Measurements from ENCODE around the gene LBHD2. TPM values are rescaled to one million over a fixed set of nuclear protein-coding genes. Genes with fewer than 3 reads are reported as not detected.
A peak's percentile ranks its signal among the peaks of the same experiment; 100 is the strongest.

LBHD2 gene
- total and polyA plus RNA-seq, 10 of the 15 experiments (the other 5 are each of a cell fraction or from before 2014, with no cell fraction given), result not detected

- Histone ChIP-seq H3K9ac (ENCODE audit: control insufficient read depth, insufficient read depth, low read length) (no peak overlapping the region), H3K36me3 (ENCODE audit: control insufficient read depth in 2 of 2, insufficient read depth in 2 of 2, low read length in 1 of 2) (no peaks in the 10 kb centered on the region), H2AFZ (ENCODE audit: control insufficient read depth, low read depth, low read length) (no peak overlapping the region), H3K27me3 (replicated peaks in 1 of 2; ENCODE audit: control insufficient read depth in 2 of 2, insufficient read depth in 2 of 2, low read length in 1 of 2) (peaks cover 5 to 11% of the 10 kb centered on the region in 2 experiments; a peak in 2 of 4 replicates), H3K4me1 (ENCODE audit: control insufficient read depth, insufficient read depth, low read length) (peaks cover 37% of the 10 kb centered on the region), H3K4me2 (ENCODE audit: control insufficient read depth, insufficient read depth) (peak overlapping the region; percentile 42; the same call in 1 of the 2 replicates), H4K20me1 (ENCODE audit: control insufficient read depth, insufficient read depth) (no peaks in the 10 kb centered on the region), H3K79me2 (ENCODE audit: control insufficient read depth, insufficient read depth, low read length) (no peaks in the 10 kb centered on the region), H3K27ac (ENCODE audit: control insufficient read depth, insufficient read depth) (no peak overlapping the region), H3K9me3 (replicated peaks; ENCODE audit: control insufficient read depth, insufficient read depth, low read length) (no peaks in the 10 kb centered on the region), H3K4me3 (no peak overlapping the region)
- ATAC-seq, result no peak
- ChIA-PET SMC1A (ENCODE audit: uncharacterized antibody, unreplicated experiment) (interaction anchor here (1.7 to 4.6 kb wide), 5 partner anchors 27 to 191 kb away, joined by 4 to 76 read pairs (median 8); no protein-coding TSS in a partner anchor), RAD21 (ENCODE audit: unreplicated experiment) (interaction anchor here (1.2 to 4.6 kb wide), 7 partner anchors 17 to 191 kb away, joined by 3 to 120 read pairs (median 9); no protein-coding TSS in a partner anchor), CTCF (interaction anchor here (0.6 to 5.0 kb wide), 15 partner anchors 7 to 287 kb away, joined by 3 to 202 read pairs (median 16); partner anchors contain the start of gene TNFAIP2), POLR2A (interaction anchor here (0.8 to 1.6 kb wide), 3 partner anchors 37 to 83 kb away, joined by 3 to 5 read pairs (median 4); no protein-coding TSS in a partner anchor)
- in situ Hi-C loops (cut with MboI) (no loop called here), intact Hi-C loops (cut with micrococcal nuclease; ENCODE audit: unreplicated experiment) (no loop called here)
- DNase-seq (ENCODE audit: low read depth, low spot score), result no peak
- BruUV-seq (replicated peaks), result no TSS peak
- WGBS (ENCODE audit: insufficient coverage, insufficient replicate concordance, low lambda C conversion rate, missing lambda C conversion rate), result 29% methylated on average over 52 of the region's 68 CpGs
- no peak for FAIRE-seq
- TF ChIP-seq ZNF217 (IDR thresholded peaks at IDR 0.05) (no peak), RCOR1 (conservative IDR thresholded peaks at IDR 0.05; ENCODE audit: low read depth, low read length) (no peak), ZSCAN29 (IDR thresholded peaks at IDR 0.05) (no peak), ZNF592 (IDR thresholded peaks at IDR 0.05) (no peak), BHLHE40 (IDR thresholded peaks at IDR 0.05; ENCODE audit: borderline replicate concordance in 1 of 2, low read depth in 2 of 2, low read length in 1 of 2) (no peak), NR2C2 (IDR thresholded peaks at IDR 0.05; ENCODE audit: borderline replicate concordance, control insufficient read depth, insufficient read length, low read depth) (no peak), EED (IDR thresholded peaks at IDR 0.05; ENCODE audit: low read depth) (no peak), HSF1 (IDR thresholded peaks at IDR 0.05; ENCODE audit: low read depth, low read length) (no peak), JUND (IDR thresholded peaks at IDR 0.05; ENCODE audit: low read depth, low read length) (no peak), EGR1 (IDR thresholded peaks at IDR 0.05; ENCODE audit: borderline replicate concordance in 1 of 2, low read depth in 2 of 2, low read length in 2 of 2) (no peak), CTCF (IDR thresholded peaks at IDR 0.05 in 2 of 3, conservative IDR thresholded peaks at IDR 0.05 in 1 of 3; ENCODE audit: control insufficient read depth in 2 of 3, extremely low read depth in 1 of 3, insufficient read depth in 1 of 3, low read depth in 3 of 3, low read length in 3 of 3) (no peak), IKZF2 (IDR thresholded peaks at IDR 0.05) (no peak), GABPA (IDR thresholded peaks at IDR 0.05; ENCODE audit: low read depth) (no peak), CBFB (IDR thresholded peaks at IDR 0.05; ENCODE audit: low read depth) (no peak)
Measured at GRCh38 chr14:103103461-103104388, 19.7 kb downstream of the LBHD2 start.
